Epithelial cell of proximal tubule (primary cell): ENCODE measurements around the gene ZNF106. TPM values are rescaled to one million over a fixed set of nuclear protein-coding genes. Genes with fewer than 3 reads are reported as not detected.

Experiments used
- DNase-seq: peaks from one replicate; pipeline ENCODE4 v3.0.0-alpha.2; 2011; ENCODE audit warnings: low read depth
- H3K4me3 ChIP-seq: 2 replicates; pipeline ENCODE4 v1.5.1; 2011; ENCODE audit warnings: low read depth, mild to moderate bottlenecking, low read length
- total RNA-seq: library from RNA; depleted of rRNA; stranded (reverse); fragments of >200 nt; gene quantifications from 2 replicates; pipeline ENCODE4 v1.2.3, GENCODE V29; 2015
- TF ChIP-seq, protein P1 (sequence below): conservative IDR thresholded peaks from 2 replicates; pipeline ENCODE4 v1.5.1; 2012; ENCODE audit warnings: low read depth, mild to moderate bottlenecking, low read length

Gene ZNF106
- total RNA-seq, 1 donor from 2014 or later: 27.1 TPM

DNA sequence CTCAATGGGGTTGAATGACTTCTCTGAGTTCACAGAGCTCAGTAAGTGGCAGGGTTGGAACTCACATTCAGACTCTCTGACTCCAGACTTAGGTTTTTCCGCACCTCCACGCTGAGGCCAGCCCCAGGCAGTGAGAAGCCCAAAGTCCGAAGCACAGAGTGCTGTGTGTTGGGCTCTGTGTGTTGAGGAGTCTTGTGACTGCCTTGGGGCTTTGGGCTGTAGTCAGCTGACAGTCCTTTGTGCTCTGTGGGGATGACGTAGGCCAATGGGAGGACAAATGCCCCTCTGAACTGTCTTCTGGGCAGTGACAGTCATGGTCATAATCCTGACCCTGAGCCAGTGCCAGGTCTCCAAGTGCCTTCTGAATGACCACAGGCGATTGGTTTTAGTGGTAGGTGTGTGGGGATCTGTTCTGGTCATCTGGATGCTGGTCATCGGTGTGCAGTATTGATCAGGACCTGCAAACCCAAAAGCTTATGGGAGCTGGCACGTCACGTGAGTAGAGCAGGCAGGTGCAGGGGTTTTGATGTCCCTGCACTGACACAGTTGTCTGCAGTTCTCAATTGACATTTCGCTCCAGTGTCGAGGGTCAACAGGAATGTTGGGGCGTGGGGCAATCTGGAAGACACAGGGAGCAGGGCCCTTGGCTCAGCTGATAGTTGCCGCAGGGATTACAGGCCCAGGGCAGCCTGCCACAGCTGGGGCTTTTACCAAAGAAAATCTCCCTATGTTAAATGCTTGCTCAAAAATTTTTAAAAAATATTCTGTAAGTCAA is 86.3 kb downstream of the ZNF106 start:
- no peak overlapping the region for H3K4me3 ChIP-seq
- TF ChIP-seq, protein P1, sequence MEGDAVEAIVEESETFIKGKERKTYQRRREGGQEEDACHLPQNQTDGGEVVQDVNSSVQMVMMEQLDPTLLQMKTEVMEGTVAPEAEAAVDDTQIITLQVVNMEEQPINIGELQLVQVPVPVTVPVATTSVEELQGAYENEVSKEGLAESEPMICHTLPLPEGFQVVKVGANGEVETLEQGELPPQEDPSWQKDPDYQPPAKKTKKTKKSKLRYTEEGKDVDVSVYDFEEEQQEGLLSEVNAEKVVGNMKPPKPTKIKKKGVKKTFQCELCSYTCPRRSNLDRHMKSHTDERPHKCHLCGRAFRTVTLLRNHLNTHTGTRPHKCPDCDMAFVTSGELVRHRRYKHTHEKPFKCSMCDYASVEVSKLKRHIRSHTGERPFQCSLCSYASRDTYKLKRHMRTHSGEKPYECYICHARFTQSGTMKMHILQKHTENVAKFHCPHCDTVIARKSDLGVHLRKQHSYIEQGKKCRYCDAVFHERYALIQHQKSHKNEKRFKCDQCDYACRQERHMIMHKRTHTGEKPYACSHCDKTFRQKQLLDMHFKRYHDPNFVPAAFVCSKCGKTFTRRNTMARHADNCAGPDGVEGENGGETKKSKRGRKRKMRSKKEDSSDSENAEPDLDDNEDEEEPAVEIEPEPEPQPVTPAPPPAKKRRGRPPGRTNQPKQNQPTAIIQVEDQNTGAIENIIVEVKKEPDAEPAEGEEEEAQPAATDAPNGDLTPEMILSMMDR: no peak
- no peak for DNase-seq

DNA sequence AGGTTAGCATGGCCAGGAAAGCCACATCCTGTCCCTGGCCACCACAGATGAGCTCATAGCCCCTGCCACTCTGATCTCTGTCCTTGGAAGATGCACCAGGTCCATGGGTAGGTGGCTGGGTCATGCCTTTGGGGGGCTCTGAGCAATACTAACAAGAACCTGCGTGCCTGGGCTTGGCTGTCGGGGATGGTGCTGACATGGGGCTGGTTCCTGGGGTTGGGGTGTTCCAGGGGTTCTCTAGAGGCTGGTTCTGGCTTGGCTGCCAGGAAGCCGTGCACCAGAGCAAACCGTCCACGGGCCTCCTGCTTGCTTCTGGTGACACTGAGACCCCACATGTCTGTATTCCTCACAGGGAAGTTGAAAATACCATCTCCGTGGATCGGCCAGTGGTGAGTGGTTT is 87.6 kb downstream of the ZNF106 start:
- TF ChIP-seq, protein P1: no peak
- H3K4me3 ChIP-seq: no peak overlapping the region
- DNase-seq: no peak

DNA sequence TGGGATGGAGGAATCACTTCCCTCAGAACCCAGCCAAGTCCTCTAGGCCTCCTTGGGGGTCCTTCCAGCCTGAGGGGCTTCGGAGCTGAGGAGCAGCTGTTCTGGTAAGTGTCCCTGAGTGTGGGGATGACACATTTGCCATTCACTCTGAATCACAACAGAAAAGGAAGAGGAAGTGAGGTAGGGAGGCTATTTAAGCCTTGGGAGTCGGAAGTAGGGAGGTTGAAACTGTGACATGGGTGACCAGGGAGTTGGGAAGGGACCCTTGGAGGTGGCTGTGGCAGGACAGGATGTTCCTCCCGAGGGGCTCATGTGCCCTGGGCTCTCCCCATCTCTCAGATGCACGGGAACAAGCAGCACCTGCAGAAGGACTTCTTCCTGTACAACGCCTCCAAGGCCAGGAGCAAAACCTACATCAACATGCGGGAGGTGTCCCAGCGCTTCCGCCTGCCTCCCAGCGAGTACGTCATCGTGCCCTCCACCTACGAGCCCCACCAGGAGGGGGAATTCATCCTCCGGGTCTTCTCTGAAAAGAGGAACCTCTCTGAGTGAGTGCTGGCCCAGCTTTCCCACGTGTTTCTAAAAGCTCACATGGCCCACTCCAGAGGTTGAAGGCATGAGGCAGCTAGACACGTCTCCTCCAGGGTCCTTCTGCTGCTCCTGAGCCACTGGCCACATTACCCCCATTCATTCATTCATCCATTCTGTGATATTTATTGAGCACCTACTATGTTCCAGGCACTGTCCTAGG is 88.3 kb downstream of the ZNF106 start:
- no peak for DNase-seq
- H3K4me3 ChIP-seq: no peak overlapping the region
- TF ChIP-seq, protein P1: no peak

DNA sequence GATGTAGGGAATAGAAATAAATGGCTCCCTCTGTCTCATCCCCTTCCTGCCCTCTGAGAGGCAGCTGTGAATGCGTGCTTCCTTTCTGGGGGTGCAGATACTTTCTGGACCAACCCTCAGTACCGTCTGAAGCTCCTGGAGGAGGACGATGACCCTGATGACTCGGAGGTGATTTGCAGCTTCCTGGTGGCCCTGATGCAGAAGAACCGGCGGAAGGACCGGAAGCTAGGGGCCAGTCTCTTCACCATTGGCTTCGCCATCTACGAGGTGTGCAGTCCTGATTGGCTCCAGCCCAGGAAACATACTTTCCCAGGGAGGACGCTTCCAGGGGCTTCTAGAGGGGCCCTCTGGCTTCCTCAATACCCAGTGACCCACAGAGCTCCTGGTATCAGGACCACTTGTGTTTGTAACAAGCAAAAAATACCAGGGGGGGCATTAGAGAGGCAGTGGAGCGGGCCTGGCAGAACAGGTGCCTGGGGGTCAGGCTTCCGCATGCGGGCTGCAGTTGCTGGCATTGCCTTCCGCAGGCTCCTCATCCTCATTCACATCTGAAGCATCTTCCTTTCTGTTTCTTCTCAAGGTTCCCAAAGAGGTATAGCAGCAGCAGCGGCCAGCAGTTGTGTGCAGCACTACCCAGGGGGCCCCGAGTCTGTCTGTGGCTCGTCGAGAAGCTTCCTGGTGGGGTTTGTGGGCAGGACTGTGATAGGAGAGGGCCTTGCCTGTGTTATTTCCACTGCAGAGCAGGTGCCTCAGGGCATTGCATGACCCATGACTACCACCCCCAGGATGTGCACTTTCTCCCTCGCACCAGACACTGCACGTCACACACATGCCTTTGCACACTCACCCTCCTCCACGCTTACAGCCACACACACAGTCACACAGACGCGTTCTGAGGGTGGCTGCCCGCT is 89.1 kb downstream of the ZNF106 start:
- TF ChIP-seq, protein P1: no peak
- H3K4me3 ChIP-seq: no peak overlapping the region
- DNase-seq: no peak

DNA sequence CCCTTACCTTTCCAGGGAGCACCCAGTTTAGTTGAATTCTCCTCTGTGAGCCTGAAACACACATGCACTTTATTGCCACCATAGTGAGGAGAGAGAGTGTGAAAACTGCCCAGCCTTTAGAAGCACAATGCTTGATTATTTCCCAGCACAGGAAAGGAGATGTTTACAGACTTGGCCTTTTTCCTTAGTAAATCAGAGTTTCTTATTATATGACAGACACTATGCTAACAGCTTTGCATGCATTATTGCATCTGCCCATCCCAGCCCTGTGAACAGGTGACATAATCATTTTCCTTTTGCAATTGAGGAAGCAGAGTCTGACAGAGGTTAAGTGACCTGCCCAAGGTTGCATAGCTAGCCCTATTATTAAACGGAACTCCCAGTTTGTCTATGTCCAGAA is 95.1 kb downstream of the ZNF106 start:
- no peak overlapping the region for H3K4me3 ChIP-seq
- no peak for DNase-seq
- TF ChIP-seq, protein P1: no peak

DNA sequence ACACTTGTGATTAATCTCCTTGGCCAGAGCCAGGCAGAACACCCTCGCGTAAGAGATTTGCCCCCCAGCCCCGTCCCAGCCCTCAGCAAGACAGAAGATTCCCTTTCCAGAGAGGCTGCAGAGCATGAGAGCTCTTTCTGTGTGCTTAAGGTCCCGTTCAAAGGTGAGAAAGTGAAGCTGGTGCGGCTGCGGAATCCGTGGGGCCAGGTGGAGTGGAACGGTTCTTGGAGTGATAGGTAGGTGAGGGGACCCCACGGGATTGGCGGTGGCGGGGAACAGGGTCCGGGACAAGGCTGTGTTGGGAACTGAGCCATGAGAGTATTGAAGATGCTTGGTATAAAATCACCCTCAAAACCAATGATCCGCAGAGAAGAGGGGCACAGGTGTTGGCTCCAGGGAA is 96.8 kb downstream of the ZNF106 start:
- TF ChIP-seq, protein P1: no peak
- no peak overlapping the region for H3K4me3 ChIP-seq
- DNase-seq: no peak
